Upper lobe of right lung (tissue), 1 donor: ENCODE results near the gene DCST1. TPM values are rescaled to one million over a fixed set of nuclear protein-coding genes. Genes with fewer than 3 reads are reported as not detected.

ENCODE experiments used
- ATAC-seq: fragments of 200-7000 bp; cut with Tn5 transposase; one replicate; pipeline ENCODE4 v1.9.1; 2020; ENCODE audit warnings: mild to moderate bottlenecking, moderate library complexity
- DNase-seq: peaks from one replicate; pipeline ENCODE4 v3.0.0-alpha.2; 2020
- H3K27ac ChIP-seq: fragments of 200-600 bp; one replicate; pipeline ENCODE4 v1.8.0; 2022
- H3K27me3 ChIP-seq: fragments of 200-600 bp; one replicate; pipeline ENCODE4 v1.8.0; 2022; ENCODE audit warnings: mild to moderate bottlenecking
- H3K36me3 ChIP-seq: fragments of 200-600 bp; one replicate; pipeline ENCODE4 v1.8.0; 2022
- H3K4me1 ChIP-seq: fragments of 200-600 bp; one replicate; pipeline ENCODE4 v1.8.0; 2022
- H3K4me3 ChIP-seq: fragments of 200-600 bp; one replicate; pipeline ENCODE4 v1.8.0; 2022; ENCODE audit warnings: mild to moderate bottlenecking
- H3K9me3 ChIP-seq: fragments of 200-600 bp; one replicate; pipeline ENCODE4 v1.8.0; 2022
- CTCF ChIP-seq: fragments of 200-600 bp; IDR thresholded peaks from one replicate; pipeline ENCODE4 v1.8.0; 2022; ENCODE audit warnings: antibody characterized with exemption
- intact Hi-C: fragments of 100-400 bp; cut with DNase I; formaldehyde crosslinking; loops from one replicate; pipeline ENCODE4 v1.11.0; 2022
- total RNA-seq: library from RNA; stranded (reverse); fragmentation: NEBNext Ultra II Directional; extraction: Animal tissue kit (Norgen Biotek cat#: 25700); gene quantifications from one replicate; pipeline ENCODE4 v1.2.1, GENCODE V29; 2021
- donor health status: DM: no; HTN: yes; CAD: no; lungs with severe emphysema.

The DCST1 gene
- total RNA-seq, 1 donor from 2014 or later, result not detected

GRCh38 chr1:155003766-155004351 lies 29.8 kb upstream of the DCST1 start:
- DNase-seq (peak; percentile 89), ATAC-seq (peak; percentile 2)
- intact Hi-C loops, result no loop called here
- Histone ChIP-seq H3K36me3 (no peaks in the 10 kb centered on the region), H3K27ac (peak overlapping the region; percentile 93), H3K4me3 (peak overlapping the region; percentile 88), H3K4me1 (peaks cover 64% of the 10 kb centered on the region), H3K9me3 (no peaks in the 10 kb centered on the region), H3K27me3 (no peaks in the 10 kb centered on the region)
- no peak for TF ChIP-seq CTCF

- Histone ChIP-seq H3K27me3 (no peaks in the 10 kb centered on the region), H3K36me3 (no peaks in the 10 kb centered on the region), H3K27ac (peak overlapping the region; percentile 93), H3K4me3 (peak overlapping the region; percentile 88), H3K9me3 (no peaks in the 10 kb centered on the region), H3K4me1 (peaks cover 57% of the 10 kb centered on the region)
- no peak for DNase-seq
- intact Hi-C loops, result no loop called here
- ATAC-seq, result no peak
- TF ChIP-seq CTCF, result no peak
Measured at GRCh38 chr1:155004352-155005075, 29.1 kb upstream of the DCST1 start.

- Histone ChIP-seq H3K9me3 (no peaks in the 10 kb centered on the region), H3K27me3 (no peaks in the 10 kb centered on the region), H3K4me3 (peak overlapping the region; percentile 88), H3K27ac (peak overlapping the region; percentile 93), H3K4me1 (peaks cover 58% of the 10 kb centered on the region), H3K36me3 (no peaks in the 10 kb centered on the region)
- DNase-seq (peak; percentile 87), ATAC-seq (peak; percentile 4)
- TF ChIP-seq CTCF, result no peak
- intact Hi-C loops, result no loop called here
Measured at GRCh38 chr1:155005076-155006011, 28.3 kb upstream of the DCST1 start.

GRCh38 chr1:155006601-155007101 lies 27.0 kb upstream of the DCST1 start:
- no peaks in the 10 kb centered on the region for H3K9me3 ChIP-seq
- no peaks in the 10 kb centered on the region for H3K27me3 ChIP-seq
- TF ChIP-seq CTCF, result no peak
- peaks cover 71% of the 10 kb centered on the region for H3K4me1 ChIP-seq
- intact Hi-C loops, result no loop called here
- no peaks in the 10 kb centered on the region for H3K36me3 ChIP-seq
- ATAC-seq (no peak), DNase-seq (no peak)
- H3K4me3 ChIP-seq, result no peak overlapping the region
- H3K27ac ChIP-seq, result peak overlapping the region; percentile 93

GRCh38 chr1:155007251-155007828 lies 26.3 kb upstream of the DCST1 start:
- TF ChIP-seq CTCF, result no peak
- Histone ChIP-seq H3K9me3 (no peaks in the 10 kb centered on the region), H3K27me3 (no peaks in the 10 kb centered on the region), H3K4me3 (peak overlapping the region; percentile 41), H3K27ac (peak overlapping the region; percentile 93), H3K4me1 (peaks cover 78% of the 10 kb centered on the region), H3K36me3 (no peaks in the 10 kb centered on the region)
- intact Hi-C loops, result no loop called here
- peak; percentile 79 for DNase-seq
- no peak for ATAC-seq
